ENCODE results near the gene NUMA1.

Gene NUMA1

DNA sequence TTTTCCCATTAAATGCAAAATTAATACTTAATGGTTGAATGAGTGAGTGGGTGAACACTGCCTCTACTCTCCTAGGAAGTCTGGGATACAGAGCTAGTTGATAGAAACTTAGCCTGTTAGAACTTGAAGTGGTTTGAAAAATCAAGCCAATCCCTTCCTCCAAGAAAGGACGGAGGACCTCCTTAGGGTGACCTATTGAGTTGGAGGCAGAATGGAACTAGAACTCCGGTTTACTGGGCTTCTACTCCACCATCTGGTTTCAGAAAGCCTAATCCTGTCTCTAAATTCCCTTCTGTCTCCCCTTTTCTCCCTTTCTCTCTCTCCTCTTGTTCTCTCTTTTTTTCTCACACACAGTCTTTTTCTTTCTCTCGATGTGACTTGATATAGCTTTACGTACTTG lies 101.2 kb downstream of the NUMA1 start:
- TF ChIP-seq CTCF (conservative IDR thresholded peaks at IDR 0.05) (no peak), ZFX (IDR thresholded peaks at IDR 0.05) (no peak)
- H3K27ac ChIP-seq, result no peak overlapping the region

DNA sequence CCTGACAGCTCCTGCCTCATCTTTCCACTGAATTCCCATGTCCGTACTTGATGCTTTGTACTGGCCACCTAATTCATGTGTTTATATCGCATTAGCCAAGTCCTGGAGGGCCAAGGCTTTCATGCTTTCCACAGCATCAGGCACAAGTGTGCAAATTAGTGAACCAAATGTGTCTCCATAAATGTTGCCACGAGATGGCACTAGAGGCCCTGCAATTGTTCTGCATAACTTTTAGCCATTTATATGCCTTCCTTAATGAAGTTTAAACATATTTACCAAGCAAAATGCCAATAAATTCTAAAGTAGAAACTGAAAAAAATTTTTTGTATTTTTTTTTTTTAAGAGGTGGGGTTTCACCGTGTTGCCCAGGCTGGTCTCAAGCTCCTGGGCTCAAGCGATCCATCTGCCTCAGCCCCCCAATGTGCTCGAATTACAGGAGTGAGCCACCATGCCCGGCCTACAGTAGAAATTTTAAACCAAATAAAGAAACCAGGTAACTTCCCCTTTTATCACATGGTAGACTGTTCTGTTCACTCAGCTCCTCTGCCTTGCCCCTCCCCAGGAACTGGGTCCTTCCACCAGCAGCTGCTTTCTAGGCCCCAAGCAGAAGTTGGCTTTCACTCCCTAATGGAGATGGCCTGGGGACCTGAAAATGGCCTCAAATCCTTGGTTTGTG lies 102.5 kb downstream of the NUMA1 start:
- H3K27ac ChIP-seq, result no peak overlapping the region
- TF ChIP-seq CTCF (conservative IDR thresholded peaks at IDR 0.05) (peak; percentile 90), ZFX (IDR thresholded peaks at IDR 0.05) (no peak)

DNA sequence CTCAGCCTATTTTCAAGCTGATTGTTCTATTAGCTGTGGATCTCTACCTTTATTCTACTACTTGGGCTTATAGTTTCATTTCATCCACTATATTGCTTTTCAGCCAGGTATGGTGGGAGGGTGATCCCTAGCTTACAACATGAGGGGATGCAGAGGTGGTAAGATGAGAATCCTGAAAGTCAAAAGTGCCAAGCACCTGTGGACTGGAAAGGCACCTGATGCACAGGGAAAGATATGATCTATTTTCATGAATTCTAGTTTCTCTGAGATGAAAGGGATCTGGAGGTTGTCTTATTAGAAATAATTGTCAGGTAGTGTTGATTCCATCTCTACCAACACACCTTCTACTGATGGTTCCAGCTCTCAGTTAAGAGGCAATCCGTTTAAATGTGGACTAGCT lies 103.3 kb downstream of the NUMA1 start:
- TF ChIP-seq CTCF (conservative IDR thresholded peaks at IDR 0.05) (no peak), ZFX (IDR thresholded peaks at IDR 0.05) (no peak)
- no peak overlapping the region for H3K27ac ChIP-seq

DNA sequence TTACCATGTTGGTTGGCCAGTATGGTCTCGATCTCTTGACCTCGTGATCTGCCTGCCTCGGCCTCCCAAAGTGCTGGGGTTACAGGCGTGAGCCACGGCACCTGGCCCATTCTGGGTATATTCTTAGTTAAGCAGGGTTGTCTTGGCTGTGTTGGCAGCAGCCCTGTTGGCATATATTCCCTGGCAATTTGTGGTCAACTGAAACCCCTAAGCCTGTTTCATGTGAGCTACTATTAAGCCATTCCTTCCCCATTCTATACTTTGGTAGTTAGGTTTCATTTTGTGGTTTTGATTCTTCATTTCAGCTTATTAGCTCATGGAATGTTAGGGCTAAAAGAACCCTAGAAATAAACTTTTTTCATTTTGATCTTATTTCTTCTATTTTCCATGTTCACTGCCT lies 103.8 kb downstream of the NUMA1 start:
- no peak overlapping the region for H3K27ac ChIP-seq
- TF ChIP-seq CTCF (conservative IDR thresholded peaks at IDR 0.05) (no peak), ZFX (IDR thresholded peaks at IDR 0.05) (no peak)

DNA sequence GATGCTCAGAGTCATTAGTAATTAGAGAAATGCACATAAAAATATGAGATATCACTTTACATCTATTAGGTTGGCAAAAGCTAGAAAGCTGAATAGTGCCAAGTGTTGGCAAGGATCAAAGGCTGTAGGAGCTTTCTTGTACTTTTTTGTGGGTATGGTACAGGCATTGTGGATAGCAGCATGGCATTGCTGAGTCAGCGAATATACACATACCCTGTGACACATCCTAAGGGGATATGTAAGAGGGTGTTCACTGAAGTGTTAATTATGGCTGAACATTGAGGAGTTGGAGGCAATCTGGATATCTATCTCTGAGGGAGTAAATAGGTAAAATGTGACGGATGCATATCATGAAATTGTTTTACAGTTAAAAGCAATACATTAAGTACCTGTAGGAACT lies 108.7 kb downstream of the NUMA1 start:
- TF ChIP-seq CTCF (conservative IDR thresholded peaks at IDR 0.05) (no peak), ZFX (IDR thresholded peaks at IDR 0.05) (no peak)
- H3K27ac ChIP-seq, result no peak overlapping the region

DNA sequence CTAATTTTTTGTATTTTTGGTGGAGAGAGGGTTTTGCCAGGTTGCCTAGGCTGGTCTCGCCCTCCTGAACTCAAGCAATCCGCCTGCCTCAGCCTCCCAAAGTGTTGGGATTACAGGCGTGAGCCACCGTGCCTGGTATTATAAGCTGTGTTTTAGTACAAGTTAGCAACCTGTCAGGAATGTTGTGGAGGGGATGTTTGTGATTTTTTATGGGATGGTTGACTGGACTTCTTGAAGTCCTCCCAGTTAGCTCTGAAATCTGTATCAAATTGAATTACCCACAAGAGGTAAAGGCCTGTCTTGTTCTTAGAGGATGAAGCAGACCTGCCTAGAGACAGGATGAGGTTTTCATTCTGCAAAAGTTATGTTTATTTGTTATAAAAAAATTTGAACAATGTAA lies 115.7 kb downstream of the NUMA1 start:
- no peak overlapping the region for H3K27ac ChIP-seq
- no peak for TF ChIP-seq ZFX (IDR thresholded peaks at IDR 0.05)
- TF ChIP-seq CTCF (conservative IDR thresholded peaks at IDR 0.05), result no peak

DNA sequence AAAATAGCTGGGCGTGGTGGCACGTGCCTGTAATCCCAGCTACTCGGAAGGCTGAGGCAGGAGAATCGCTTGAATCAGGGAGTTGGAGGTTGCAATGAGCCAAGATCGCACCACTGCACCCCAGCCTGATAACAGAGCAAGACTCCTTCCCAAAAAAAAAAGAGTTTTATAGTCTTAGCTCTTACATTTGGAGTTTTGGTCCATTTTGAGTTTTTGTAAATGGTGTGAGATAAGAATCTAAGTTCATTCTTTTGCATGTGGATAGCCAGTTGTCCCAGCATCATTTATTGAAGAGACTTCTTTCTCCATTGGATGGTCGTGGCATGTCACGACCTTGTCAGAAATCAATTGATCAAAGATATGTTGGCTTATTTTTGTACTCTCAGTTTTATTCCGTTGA lies 116.9 kb downstream of the NUMA1 start:
- TF ChIP-seq CTCF (conservative IDR thresholded peaks at IDR 0.05) (no peak), ZFX (IDR thresholded peaks at IDR 0.05) (no peak)

More for the DNA sequence above, 116.9 kb downstream of the NUMA1 start:
- H3K27ac ChIP-seq, result no peak overlapping the region
